Astrocyte of the hippocampus (primary cell): Measurements from ENCODE around the gene PRSS50.

Experiments
- DNase-seq: peaks from one replicate; pipeline ENCODE4 v3.0.0; 2011; ENCODE audit warnings: low read depth, low spot score

Gene PRSS50

DNA sequence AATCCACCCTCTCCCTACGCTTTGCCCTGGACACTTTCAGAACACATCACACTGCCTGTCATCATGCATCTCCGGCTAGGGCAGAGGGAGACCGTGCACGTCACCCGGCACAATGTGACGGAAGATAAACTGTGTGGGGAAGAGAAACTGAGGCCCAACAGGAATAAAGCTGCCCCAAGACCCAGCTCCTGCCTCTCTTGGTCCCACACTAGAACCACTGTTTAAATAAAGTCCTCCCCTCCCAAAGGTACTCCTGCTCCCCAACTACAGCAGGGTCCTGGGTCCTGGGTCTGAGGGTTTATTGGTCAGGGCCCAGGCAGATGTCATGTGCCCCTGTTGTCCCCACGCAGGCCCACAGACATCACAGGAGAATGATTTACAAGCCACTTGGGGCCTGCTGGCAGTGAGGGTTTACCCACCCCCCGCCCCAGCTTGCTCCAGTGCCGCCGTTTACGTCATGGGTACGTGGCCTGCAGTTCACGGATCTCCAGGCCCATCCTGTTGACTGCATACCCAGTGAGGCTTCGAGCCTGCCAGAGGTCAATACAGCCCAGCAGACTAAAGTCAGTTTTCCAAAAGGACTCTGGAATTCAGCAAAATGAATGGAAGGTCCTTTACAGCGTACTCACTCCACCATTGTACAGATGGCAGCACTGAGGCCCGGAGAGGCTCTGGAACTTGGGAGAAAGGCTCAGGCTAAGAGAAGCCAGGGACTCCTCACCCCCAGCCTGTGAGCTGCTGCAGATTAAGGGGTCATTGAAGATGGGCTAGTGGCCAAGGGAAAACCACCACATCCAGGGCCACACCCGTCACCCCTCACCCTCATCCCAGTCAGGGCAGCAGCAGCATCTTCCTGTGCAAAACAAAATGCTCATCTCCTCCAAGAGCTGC lies 47.4 kb downstream of the PRSS50 start:
- no peak for DNase-seq

DNA sequence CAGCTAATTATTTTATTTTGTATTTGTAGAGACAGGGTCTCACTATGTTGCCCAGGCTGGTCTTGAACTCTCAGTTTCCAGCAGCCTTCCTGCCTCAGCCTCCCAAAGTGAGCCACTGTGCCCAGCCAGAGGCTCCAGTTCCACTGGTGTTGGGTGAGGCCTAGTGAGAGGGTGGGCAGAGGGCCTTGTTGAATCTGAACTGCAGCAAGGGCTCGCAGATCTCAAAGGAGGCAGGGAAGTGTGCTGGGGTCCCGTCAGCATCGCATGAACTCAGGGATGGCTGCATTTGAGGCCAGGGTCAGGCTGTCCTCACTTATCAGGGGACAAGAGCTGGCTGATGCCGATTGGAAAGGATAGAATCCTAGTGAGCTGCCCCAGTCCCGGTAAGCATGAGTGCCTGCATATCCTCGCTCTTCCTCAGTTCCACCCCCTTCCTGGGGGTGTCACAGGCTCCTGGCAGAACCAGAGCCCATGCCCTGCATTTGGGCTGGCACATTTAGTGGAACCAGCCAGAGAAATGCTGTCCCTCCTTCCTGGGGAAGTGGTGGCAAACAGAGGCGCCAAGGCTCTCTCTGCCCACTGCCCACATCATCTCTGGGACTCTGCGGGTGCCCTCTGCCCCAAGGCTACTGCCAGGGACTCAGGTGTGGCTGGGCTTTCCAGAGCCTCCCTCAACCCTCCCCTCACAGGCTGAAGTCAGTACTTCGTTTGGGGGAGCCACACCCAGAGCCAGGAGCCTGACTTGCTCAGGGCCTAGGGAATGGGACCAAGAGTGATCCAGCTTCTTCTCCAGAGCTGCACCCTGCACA lies 48.3 kb downstream of the PRSS50 start:
- no peak for DNase-seq

- DNase-seq: no peak
These were observed 49.1 kb downstream of the PRSS50 start for GRCh38 chr3:46668591-46668990.

DNA sequence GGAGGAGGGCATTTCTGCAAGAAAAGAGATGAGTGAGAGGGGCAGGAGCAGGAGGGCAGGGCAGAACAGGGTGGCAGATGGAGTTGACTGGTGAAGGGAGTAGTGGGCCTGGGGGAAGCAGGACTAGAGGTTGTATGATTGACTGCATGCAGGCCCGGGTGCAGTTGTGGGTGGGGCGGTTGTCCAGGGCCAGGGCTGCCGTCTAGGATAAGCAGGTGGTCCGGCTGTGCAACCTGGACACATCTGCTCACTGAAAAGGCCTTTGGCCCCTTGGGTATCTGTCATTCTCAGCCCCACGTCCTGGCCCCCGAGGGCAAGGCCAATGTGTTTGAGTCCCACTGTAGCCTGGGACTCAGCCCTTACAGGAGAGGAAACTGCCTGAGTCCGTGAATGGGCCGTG lies 49.6 kb downstream of the PRSS50 start:
- no peak for DNase-seq

GRCh38 chr3:46667657-46668056 lies 50.0 kb downstream of the PRSS50 start:
- DNase-seq: no peak

GRCh38 chr3:46667061-46667621 lies 50.5 kb downstream of the PRSS50 start:
- DNase-seq: no peak

DNA sequence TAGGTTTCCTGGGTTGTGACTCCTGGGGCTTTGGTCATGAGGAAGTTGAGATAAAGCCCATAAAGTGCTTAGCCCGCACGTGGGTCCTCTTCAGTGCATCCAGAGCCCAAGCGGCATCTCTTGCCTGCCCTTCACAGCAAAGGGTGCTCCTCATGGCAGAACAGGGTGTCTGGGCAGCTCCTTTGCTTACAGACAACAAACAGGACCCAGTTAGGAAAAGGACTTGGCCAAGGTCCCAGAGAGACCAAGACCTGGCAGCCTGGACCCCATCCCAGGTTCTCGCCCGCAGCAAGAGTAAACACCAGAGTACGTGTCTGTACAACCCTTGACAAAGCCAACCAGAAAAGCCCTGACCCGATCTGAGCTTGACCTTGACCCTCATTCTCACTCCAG lies 51.2 kb downstream of the PRSS50 start:
- DNase-seq: no peak

GRCh38 chr3:46665763-46666452 lies 51.8 kb downstream of the PRSS50 start:
- peak; percentile 19 for DNase-seq

DNA sequence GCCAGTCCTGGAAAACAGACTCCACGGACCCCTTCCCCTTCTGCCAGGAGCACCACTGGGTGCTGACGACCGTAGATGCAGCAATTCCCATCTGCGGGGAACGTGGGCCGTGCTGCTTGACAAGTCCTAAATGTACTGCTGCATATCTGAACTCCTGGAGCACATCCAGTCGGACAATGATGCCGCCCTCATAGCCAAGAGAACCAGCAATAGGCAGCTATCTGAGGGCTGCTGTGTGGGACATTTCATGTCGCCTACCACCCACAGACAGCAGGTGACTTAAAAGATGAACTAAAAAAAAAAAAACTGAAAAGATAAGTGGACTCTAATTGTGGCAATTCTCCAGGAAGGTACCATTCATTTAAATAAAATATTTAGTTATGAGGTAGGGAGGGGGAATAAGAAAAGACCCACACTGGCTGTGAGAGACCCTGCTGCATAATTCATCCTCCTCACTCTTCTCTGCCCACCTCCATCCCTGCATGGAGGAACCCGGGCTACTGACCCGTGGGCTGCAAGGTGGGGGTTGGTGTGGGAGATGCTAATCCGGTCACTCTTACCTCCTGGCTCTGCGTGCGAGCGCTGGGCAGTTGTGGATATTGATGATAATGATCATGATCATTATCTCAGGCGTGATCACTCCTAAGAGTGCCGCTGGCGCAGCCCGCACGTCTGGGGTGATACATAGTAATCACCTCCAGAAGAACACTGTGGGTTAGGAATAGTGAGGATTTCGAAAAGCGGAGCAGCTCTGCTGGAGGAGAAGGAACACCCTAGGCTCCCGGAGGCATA lies 52.5 kb downstream of the PRSS50 start:
- DNase-seq: no peak

DNA sequence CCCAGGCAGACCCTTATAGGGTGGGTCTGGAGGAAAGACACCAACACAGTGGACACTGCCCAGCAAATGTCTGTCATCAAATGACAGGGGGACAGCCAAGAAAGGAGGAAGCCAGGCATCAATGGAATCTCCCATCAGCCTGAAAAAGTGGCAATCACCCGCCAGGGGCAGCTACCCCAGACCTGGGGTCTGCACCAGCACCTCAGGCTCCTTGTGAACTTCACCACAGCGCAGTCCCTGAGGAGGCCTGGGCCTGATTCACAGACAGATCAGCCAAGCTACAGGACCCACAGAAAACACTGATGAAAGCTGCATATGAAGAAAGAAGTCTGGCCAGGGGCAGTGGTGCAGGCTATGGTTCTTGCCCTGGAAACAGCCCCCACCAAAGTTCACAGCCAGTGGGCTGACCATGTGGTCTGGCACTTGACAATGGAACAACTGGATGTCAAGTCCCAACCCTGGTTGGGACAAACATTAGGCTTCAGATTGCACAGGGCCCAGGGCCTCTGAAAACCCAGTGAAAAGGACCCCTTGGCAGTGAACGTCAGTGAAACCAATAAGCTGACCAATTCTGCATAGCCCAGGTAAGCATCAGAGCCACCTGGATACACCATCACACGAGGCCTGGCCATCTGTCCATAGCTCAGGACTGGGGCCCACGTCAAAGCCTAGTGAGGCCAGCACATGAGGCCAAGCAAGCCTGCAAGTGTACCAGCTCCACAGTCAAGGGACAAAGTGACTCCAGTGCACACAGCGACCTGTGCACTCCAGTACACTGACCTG lies 53.3 kb downstream of the PRSS50 start:
- DNase-seq: no peak

- DNase-seq: peak; percentile 22
These were observed 54.0 kb downstream of the PRSS50 start for GRCh38 chr3:46663591-46664135.

- DNase-seq: peak; percentile 25
These were observed 54.7 kb downstream of the PRSS50 start for GRCh38 chr3:46662771-46663551.
